ENCODE data around the gene ABHD15.
A peak's percentile ranks its signal among the peaks of the same experiment; 100 is the strongest.

The ABHD15 gene, protein sequence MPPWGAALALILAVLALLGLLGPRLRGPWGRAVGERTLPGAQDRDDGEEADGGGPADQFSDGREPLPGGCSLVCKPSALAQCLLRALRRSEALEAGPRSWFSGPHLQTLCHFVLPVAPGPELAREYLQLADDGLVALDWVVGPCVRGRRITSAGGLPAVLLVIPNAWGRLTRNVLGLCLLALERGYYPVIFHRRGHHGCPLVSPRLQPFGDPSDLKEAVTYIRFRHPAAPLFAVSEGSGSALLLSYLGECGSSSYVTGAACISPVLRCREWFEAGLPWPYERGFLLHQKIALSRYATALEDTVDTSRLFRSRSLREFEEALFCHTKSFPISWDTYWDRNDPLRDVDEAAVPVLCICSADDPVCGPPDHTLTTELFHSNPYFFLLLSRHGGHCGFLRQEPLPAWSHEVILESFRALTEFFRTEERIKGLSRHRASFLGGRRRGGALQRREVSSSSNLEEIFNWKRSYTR

DNA sequence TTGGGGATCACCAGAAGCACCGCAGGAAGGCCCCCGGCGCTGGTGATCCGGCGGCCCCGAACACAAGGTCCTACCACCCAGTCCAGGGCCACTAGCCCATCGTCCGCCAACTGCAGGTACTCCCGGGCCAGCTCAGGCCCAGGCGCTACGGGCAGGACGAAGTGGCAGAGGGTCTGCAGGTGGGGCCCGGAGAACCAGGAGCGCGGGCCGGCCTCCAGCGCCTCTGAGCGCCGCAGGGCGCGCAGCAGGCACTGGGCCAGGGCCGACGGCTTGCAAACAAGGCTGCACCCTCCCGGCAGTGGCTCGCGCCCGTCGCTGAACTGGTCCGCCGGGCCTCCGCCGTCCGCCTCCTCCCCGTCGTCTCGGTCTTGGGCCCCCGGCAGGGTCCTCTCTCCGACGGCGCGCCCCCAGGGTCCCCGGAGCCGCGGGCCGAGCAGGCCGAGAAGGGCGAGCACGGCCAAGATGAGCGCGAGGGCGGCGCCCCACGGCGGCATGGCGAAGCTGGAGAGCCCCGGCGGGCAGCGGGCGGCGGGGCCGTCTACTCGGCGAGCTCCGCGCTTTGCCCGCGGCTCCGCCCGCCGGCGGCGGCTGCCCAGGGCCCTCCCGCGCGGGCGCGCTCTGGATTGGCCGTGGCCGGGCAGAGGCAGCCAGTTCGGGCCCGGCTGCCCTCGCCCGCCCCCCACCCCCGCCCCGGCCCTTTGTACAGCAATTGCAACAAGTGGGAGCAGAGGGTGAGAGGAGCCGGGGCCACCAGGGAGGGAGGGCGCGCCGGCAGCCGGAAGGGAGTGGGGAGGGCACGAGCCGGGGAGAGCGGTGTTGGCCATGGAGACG is at the start of gene ABHD15:
Gene ABHD15 (minus strand): TSS at position 565 of the 831 bp plus-strand sequence. CDS start 71 bp downstream, at position 494.
- peak; percentile 69 for DNase-seq

DNA sequence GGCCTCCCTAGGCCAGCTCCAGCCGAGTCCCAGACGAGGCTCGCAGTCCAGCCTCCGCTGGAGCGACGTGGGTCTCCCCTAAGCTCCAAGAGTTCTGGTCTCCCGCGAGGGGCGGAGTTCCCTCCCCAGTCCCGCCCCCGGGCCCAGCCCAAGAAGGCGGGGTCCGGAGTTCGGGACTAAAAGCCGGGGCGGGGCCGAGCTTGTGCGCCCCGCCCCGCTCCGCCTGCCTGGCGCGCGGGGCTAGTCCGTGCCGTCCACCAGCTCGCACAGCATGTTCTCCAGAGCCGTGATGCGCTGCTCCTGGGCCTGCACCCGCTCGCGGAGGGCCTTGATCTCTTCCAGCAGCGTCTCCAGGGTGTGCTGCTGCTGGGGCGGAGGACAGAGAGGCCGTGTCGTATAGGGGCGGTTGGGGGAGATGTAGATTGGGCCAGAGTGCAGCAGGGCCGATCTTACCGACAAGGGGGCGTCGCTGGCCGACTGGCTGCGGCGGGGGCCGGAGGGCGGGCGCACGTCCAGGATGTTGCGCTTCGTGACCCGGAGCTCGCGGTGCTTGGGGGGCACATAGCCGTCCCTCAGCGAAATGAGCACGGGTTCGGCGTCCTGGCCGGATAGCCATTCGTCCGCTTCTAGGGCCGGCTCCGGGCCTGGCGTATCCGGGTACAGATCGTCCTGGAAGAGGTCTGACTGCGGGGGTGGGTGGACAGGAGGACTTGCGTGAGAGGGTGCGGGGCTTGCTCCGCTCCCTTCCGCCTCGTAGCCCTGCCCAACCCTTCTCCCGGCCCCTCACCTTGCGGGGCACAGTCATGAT is 48.9 kb upstream of the ABHD15 start:
- peak; percentile 95 for DNase-seq

DNA sequence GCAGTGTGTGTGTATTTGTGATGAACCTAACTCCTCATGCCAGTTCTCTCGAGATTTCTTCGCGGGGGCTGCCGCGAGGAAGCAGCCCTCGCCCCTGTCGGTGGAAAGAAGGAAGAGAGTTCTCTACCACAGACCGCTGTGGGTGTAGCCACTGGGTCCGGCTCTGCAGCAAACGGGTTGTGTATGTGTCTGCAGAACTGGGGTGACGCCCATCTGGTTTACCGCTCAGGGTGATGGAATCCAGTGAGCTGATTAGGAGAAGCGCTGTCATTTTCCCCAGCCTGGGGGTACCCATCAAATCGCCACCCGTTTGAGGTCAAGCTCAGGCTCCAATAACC is 48.2 kb upstream of the ABHD15 start:
- DNase-seq, result peak; percentile 33

GRCh38 chr17:29614349-29615047 is 47.7 kb upstream of the ABHD15 start:
- peak; percentile 56 for DNase-seq

DNA sequence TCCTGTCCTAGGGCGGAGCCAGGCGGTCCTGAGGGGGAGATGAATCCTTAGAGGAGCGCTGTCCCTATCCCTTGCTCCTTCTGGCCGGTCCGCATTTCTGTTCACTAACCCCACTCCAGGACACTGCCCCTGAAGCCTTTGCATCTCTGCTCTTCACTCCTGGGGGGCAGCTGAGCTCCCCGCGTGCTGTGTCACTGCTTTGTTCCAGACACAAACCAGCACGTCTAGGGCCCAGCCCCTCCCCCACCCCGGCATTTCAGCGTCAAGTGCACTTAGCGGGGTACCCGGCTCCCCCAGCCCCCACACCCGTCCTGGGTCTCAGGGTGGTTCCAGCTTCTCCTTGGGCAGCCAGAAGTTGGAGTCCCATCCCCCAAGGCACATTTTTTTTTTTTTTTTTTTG is 47.0 kb upstream of the ABHD15 start:
- DNase-seq, result no peak

GRCh38 chr17:29613352-29613837 is 46.6 kb upstream of the ABHD15 start:
- DNase-seq, result peak; percentile 94

DNA sequence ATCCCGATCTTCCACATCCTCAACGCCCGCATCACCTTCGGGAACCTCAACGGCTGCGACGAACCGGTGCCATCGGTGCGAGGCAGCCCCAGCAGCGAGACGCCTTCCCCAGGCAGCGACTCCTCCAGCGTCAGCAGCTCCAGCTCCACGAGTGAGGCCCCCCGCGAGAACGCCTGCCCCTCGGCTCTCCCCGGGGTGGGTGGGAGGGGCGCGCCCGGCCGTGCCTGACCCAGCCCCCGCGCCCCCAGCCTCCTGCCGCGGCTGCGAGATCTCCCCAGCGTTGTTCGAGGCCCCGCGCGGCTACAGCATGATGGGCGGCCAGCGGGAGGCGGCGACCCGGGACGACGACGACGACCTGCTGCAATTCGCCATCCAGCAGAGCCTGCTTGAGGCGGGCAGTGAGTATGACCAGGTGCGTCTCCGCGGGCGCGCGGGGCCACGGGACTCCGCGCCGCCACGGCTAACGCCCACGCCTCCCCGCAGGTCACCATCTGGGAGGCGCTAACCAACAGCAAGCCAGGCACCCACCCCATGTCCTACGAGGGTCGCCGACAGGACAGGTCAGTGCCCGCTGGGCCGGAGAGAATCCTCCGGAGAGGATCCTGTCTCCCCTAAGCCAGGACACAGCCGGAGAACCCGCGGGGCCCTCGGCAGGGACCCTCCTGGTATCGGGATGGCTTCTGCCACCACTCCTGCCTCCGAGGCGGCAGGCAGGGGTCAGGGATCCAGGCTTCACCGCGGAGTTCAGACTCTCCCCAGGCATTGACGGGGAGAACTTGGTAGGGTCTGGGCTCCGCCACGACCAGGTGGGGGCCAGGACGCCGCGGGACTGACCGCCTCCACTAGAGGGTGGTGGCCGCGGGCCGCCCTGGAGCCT is 45.8 kb upstream of the ABHD15 start:
- no peak for DNase-seq

- DNase-seq, result no peak
Measured at GRCh38 chr17:29612094-29612403, 45.2 kb upstream of the ABHD15 start.

GRCh38 chr17:29611351-29612093 is 44.7 kb upstream of the ABHD15 start:
- no peak for DNase-seq

- DNase-seq, result no peak
Measured at GRCh38 chr17:29610395-29610794, 43.6 kb upstream of the ABHD15 start.

DNA sequence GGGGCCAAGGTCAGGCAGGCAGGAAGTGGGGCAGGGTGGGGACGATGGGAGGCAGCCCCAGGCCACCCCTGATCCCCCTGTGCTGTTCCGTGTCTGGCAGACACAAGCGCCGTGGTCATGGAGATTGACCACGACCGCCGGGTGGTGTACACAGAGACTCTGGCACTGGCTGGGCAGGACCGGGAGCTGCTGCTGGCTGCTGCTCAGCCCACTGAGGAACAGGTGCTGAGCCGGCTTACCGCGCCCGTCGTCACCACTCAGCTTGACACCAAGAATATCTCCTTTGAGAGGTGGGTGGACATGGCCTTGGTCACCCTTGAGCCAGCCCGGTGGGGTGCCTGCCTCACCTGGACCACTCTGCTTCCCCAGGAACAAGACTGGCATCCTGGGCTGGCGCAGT is 42.1 kb upstream of the ABHD15 start:
- DNase-seq, result no peak

- no peak for DNase-seq
Measured at GRCh38 chr17:29607557-29608195, 40.8 kb upstream of the ABHD15 start.

DNA sequence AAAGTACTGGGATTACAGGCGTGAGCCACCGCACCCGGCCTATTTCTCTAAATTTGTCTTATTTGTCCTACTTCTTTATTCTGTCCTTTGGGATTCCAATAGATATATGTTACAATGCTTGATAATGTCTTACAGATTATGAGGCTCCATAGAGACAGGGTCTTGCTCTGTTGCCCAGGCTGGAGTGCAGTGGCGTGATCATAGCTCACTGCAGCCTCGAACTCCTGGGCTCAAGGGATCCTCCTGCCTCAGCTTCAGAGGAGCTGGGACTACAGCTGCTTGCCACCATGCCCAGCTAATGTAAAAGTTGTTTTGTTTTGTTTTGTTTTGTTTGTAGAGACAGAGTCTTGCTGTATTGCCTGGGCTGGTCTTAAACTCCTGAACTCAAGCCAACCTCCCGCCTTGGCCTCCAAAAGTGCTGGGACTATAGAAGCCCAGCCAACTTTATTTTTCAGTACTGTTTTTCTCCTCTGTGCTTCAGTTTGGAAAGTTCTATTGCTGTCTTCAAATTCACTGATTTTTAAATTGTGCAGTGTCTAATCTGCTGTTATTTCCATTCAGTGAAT is 36.4 kb upstream of the ABHD15 start:
- no peak for DNase-seq

DNA sequence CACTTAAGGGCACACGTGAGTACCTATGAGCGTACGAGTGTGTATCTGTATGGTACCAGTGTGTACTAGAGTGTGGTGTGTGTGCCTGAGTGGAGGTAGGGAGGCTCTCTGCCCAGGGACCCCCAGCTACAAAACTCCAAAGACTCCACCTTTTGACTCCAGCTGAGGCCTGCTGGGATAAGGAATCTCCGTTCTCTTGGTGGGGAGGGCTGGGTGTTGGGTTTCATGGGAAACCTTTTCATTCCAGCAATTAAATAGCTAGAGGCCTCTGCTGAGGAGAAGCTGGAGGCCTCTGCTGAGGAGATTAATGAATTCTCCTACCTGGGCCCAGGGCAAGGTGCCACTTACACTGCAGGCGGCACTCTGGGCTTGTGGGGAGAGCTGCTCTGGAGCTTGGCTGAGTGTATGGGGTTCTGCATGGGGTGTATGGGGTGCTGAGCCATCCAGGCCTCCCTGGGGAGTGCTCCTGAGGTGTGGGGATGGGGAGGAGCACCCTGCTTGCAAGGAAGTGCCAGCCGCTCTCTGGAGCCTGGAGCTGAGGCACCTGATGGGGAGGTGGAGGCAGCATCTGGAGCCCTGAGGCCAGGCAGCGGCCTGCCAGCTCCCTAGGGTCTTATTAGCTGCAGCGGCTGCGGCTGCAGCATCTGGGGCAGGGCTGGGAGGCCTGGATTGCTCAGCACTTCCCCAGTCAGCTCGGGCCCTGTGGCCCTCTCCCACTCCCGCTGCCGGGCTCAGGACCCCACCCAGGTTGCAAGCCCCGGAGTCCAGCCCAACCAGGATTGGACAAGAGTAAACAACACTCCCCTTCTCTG is 30.7 kb upstream of the ABHD15 start:
- DNase-seq, result no peak

GRCh38 chr17:29596811-29597210 is 30.0 kb upstream of the ABHD15 start:
- no peak for DNase-seq

DNA sequence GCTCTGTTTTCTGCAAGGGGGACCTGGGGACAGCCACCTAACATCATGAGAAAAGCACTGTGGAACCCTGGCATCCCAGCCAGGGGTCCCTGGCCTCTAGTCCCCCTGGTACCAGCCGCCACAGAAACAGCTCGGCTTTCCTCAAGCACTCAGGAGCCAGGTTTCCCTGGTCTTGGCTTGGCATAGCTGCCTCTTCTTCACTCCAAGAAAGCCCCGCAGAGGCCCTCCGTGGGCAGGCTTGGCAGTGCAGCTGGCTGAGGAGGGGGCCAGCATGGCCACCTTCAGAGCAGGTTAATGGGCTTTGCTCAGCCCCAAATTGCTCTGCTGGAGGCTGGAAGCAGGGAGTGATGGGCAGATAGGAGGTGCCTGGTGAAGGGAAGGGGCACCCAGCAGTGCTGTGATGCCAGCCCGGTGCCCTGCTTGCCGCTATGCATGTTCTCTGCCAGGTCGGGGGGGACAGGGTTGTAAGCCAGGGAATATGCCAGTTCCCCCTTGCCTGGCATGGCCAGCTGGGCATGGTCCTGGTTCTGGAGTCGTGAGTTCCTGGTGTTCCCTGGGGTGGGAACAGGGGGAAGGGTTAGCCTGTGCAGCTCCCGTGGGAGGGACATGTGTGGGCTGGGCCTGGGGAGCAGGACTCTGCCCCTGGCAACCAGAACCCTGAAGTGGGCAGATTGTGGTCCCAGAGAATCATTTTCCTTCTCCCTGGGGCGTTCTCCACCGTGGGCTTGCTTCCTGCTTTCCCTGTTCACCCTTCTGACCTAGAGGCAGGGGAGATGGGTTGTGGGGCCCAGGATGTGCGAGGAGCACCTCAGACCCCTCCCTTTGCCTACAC is 29.3 kb upstream of the ABHD15 start:
- no peak for DNase-seq

DNA sequence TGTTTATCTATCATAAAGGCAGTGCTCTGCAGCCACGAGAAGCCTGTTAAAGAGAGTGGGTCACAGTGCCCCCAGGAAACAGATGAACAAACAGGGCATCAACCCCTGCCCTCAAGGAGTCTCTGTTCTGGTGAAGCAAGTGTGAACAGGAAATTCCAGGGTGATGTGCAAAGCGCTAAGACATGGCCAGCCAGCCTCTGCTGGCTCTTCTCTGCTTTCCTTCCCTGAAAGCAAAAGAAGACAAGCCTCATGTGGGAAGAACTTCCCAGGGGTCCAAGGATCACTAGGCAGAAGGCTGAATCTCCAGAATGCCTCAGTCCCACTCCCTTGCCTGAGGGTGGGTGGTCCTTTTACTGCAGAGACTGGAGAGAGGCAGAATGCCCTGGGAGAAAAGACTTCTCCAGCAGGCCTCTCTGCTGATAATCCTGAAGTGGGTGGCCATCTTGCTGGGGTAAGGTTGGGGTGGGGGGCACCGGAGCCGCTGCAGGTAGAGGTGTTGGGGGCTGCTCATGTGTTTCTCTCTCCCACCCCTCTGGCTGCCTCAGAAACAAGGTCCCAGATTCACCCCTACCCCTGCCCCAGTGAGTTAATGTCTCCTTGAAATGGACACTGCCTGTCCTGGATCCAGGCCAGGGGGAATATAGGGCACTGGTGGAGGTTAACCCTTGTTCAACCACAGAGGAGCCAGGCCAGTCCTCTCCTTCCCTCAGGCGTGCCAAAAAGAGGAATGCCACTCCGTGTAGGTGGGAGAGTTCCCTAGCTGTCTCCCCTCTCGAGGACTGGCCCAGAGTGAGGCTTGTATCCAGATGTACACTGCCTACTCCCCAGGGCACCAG is 28.5 kb upstream of the ABHD15 start:
- no peak for DNase-seq

Measured in midbrain (tissue), 1 donor.